ENCODE data around the gene FAM83F.

FAM83F gene

GRCh38 chr22:39972641-39973040, 22.1 kb upstream of the FAM83F start:
- TF ChIP-seq, protein P1, sequence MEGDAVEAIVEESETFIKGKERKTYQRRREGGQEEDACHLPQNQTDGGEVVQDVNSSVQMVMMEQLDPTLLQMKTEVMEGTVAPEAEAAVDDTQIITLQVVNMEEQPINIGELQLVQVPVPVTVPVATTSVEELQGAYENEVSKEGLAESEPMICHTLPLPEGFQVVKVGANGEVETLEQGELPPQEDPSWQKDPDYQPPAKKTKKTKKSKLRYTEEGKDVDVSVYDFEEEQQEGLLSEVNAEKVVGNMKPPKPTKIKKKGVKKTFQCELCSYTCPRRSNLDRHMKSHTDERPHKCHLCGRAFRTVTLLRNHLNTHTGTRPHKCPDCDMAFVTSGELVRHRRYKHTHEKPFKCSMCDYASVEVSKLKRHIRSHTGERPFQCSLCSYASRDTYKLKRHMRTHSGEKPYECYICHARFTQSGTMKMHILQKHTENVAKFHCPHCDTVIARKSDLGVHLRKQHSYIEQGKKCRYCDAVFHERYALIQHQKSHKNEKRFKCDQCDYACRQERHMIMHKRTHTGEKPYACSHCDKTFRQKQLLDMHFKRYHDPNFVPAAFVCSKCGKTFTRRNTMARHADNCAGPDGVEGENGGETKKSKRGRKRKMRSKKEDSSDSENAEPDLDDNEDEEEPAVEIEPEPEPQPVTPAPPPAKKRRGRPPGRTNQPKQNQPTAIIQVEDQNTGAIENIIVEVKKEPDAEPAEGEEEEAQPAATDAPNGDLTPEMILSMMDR (IDR thresholded peaks at IDR 0.05), result no peak

DNA sequence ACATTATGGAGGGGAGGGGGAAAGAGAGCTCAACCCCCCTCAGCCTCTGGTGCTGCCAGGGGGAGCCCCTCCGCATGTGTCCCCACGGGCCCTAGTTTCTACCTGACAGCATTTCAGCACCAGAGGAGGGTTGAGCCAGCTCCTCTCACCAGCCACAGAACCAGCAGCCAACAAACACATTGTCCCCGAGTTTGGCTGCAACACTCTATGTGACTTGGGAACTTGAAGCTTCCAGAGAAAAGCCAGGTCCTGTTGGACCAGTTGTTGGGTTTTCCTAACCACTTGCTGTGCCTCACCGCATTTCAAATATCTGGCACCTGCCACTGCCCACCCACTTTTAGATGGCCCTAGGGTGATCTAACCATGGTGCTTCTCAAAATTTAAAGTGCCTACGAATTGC, 21.1 kb upstream of the FAM83F start:
- TF ChIP-seq, protein P1 (IDR thresholded peaks at IDR 0.05), result no peak

GRCh38 chr22:39974065-39974464, 20.7 kb upstream of the FAM83F start:
- TF ChIP-seq, protein P1 (IDR thresholded peaks at IDR 0.05), result no peak

DNA sequence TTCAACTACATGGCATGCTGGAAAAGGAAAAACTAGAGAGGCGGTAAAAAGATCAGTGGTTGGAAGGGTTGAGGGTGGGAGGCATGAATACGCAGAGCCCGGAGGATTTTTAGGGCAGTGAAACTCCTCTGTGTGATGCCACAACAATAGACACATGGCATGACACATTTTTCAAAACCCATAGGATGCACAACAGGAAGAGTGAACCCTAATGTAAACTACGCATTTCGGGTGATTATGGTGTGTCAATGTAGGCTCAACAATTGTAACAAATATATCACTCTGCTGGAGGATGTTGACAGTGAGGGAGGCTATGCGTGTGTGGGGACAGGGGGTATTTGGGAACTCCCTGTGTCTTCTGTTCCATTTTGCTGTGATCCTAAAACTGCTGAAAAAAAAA, 15.7 kb upstream of the FAM83F start:
- TF ChIP-seq, protein P1 (IDR thresholded peaks at IDR 0.05), result no peak

GRCh38 chr22:39979458-39979857, 15.3 kb upstream of the FAM83F start:
- TF ChIP-seq, protein P1 (IDR thresholded peaks at IDR 0.05), result no peak

GRCh38 chr22:39980596-39980995, 14.2 kb upstream of the FAM83F start:
- TF ChIP-seq, protein P1 (IDR thresholded peaks at IDR 0.05), result no peak

GRCh38 chr22:39983346-39983745, 11.4 kb upstream of the FAM83F start:
- TF ChIP-seq, protein P1 (IDR thresholded peaks at IDR 0.05), result no peak

DNA sequence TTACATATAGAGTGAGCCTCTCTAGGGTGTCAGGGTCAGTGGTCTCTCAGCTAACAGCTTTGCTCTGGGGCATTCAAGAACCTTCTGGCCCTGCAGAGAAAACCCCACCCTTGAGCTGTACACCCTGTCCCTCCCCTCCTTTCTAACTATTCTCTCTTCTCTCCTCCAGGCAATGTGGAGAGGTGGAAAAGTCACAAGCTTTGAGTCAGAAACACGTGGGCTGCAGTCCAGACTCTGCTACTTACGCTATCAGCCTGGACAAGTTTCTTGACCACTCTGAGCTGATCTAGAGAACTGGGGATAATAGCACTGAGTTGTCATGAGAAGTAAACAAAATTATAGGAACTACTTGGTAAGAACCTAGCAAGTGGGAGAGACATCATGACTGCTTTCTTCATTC, 10.7 kb upstream of the FAM83F start:
- TF ChIP-seq, protein P1 (IDR thresholded peaks at IDR 0.05), result no peak

All from LNCAP (cell line).